ENCODE results near the gene ZNF232.
"Not testable (repeated sequence)": the region's sequence is repeated elsewhere in the genome, so short reads cannot be mapped to it uniquely, and the experiment has no call there.

ZNF232 gene

DNA sequence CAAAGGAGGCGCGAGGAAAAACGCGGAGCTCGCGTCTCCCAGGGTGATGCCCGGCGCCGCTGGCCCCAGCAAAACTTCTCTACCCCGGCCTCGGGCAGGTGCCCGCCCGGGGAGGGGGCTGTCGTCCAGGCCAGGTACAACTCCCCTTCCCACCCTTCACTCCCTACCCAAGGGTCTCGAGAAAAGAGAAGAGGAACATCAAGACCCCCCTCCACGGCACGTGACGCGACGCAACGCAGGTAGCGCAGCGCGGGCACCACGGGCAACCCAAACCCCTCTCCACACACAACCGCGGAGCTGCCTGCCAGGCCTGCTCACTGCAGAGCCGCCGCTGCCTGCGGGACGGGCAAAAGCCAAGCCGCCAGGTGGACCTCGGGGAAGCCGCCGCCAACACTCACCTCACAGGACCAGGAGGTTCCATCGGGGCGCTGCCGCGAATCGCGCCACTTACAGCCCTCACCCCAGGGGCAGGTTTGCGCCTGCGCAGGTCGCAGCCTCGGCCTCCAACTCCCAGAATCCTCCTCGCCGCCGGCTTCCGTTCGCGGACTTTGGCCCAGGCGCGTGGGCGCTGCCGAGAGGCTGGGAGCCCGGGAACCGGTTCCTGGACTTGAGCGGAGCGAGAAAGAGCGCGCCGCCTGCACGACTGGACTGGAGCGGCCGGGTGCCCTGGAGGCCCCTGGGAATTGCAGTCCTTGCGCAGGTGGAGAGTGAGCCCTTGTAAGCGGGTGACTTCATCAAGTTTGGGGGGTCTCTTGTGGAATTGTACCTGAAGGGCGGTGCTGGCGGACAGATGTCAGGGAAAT lies at the start of gene ZNF232:
TSS of gene ZNF232 (minus strand) at position 477 of the 803 bp plus-strand sequence. CDS start at position 421, 56 bp downstream.
- peak; percentile 56 for DNase-seq (ENCODE audit: low read depth)

DNA sequence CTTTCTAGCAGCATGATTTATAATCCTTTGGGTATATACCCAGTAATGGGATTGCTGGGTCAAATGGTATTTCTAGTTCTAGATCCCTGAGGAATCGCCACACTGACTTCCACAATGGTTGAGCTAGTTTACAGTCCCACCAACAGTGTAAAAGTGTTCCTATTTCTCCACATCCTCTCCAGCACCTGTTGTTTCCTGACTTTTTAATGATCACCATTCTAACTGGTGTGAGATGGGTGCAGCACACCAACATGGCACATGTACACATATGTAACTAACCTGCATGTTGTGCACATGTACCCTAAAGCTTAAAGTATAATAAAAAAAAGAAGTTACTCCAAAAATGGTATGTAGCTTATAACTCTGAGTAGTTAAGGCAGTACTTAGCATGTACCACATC lies 49.0 kb upstream of the ZNF232 start:
- not testable (repeated sequence) for DNase-seq (ENCODE audit: low read depth)

DNA sequence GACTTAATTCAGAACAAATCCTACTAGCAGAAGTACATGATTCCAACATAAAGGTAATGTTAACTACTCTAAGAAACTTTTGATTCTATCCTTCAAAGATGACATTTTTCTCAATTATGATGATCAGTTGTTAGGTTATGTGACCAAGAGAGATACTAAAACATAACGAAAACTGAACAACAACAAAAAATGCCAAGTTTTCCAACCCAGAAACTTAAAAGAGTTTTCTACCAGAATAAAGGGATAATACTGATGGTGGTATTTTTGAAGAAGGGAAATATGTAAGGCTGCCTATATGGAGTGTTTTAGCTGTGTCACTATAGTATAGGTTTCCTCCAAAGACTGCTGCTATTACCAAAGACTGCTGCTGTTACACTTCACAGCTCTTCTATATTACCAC lies 34.4 kb upstream of the ZNF232 start:
- DNase-seq (ENCODE audit: low read depth): not testable (repeated sequence)

DNA sequence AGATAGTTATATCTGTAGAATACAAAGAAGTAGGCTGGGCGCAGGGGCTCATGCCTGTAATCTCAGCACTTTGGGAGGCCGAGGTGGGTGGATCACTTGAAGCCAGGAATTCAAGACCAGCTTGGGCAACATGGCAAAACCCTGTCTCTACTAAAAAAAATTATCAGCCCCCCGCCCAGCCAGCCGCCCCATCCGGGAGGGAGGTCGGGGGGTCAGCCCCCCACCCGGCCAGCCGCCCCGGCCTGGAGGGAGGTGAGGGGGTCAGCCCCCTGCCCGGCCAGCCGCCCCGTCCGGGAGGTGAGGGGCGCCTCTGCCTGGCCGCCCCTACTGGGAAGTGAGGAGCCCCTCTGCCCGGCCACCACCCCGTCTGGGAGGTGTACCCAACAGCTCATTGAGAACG lies 31.2 kb upstream of the ZNF232 start:
- DNase-seq (ENCODE audit: low read depth): not testable (repeated sequence)

DNA sequence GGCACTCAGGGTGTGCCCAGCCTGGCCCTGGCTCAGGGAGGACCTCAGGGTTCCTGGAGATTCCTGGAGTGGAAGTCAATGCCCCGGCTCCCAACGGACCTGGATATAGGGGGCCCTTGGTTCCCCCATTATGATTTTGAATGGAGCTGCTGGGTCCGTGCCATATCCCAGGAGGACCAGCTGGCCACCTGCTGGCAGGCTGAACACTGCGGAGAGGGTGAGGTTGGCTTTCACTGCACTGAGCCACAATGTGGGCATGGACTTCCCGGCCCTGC lies 27.7 kb upstream of the ZNF232 start:
- DNase-seq (ENCODE audit: low read depth): no peak

DNA sequence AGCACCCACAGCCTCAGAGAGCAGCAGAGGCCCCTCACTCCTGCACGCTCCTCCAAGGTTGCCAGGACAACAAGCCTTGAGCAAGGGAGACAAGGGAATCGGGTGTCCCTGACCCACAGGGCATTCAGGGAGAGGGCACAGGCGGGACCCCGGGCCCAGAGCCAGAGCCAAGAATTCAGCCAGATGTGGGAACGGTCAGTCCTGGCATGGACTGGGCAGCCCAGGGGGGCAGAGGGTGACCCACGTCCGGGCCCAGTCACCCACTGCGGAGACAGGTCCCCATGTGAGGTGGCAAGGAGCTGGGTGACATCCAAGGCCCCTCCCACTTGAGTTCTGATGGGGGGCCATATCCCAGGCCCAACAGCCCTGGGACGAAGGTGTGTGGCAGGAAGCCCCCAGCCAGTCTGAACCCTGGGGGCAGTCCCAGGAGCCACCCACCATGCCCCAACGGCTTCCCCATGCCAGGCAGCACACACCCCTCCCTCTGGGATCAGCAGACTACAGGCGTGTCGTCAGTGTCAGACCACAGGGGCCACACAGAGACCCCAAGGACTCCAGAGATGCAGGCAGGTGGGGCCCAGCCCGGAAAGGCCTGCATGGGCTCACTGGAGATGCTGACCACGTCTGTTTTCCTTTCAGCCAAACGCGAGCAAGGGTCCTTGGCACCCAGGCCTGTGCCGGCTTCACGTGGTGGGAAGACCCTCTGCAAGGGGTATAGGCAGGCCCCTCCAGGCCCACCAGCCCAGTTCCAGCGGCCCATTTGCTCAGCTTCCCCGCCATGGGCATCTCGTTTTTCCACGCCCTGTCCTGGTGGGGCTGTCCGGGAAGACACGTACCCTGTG lies 27.2 kb upstream of the ZNF232 start:
- no peak for DNase-seq (ENCODE audit: low read depth)

DNA sequence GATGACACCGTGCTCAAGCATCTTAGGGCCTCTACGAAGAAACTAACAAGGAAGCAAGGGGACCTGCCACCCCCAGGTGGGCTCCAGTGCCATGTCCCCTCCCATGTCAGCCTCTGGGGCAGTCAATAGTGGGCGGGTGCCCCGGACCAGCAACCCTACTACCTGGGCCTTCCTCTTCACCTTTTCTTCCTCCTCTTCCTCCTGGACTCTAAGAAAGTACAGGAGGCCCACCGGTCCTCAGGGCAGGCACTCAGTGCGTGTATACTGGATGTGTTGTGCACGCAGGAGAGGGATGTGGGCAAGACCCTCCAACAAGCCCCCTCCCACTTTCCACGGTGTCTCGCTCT lies 26.5 kb upstream of the ZNF232 start:
- not testable (repeated sequence) for DNase-seq (ENCODE audit: low read depth)

DNA sequence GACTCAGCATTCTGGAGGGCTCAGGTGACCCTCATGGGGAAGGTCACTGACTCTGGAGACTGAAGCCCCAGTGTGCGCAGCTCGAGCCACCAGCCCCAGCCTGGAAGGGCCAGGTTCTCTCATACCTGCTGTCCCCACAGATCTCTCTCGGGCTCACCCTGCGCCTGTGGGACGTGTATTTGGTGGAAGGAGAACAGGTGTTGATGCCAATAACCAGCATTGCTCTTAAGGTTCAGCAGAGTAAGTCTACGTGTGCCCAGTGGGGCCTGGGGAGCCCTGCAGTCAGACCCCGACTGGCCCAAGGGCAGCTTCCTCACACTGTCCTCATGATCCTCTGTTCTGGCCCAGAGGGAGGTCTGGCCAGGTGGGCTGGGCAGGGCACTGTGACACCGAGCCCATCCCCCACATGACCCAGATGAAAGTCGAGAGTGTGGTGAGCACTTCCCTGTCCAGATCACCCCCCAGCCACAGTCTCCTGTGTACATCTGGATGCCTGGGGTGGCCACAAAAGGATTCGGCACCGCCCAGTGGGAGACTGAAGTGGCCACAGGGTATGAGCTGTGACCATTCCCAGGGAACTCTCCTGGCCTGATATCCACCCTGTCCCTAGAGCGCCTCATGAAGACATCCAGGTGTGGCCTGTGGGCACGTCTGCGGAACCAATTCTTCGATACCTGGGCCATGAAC lies 26.0 kb upstream of the ZNF232 start:
- DNase-seq (ENCODE audit: low read depth): not testable (repeated sequence)

DNA sequence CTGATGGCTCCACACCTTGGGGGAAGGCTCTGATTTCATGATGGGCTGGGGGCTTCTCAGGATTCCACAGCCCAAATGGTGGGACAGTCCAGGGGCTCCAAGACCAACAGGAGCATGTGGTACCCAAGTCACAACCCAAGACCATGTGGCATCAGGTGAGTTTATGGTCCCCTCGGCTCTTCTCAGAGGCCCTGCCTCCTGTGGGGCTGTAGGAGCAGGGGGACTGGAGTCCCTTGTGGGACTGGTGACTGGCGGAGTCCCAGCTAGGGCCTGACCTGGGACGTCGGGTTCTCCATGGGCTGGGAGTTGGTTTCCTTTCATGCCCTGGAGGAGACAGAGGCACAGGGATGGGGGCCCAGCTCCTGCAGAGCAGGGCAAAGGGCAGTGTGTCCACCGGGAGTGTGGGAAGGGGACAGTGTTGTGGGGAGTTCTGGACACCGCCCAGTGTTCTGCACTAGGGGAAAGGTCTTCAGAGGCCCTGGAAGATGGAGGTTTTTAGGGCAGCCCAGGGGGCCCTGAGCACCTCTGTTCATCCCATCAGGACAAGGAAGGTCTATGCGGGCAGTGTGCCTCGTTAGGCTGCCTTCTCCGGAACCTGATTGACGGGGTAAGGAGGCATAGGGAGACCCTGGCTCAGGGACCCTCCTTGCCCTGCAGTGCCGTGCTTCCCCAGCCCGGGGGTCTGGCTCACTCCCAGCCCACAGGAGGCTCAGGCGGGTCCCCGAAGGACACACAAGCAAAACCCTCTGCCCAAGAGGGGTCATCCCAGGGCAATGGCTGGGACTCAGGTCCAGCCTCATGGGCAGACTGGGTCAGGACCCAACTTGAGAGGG lies 25.1 kb upstream of the ZNF232 start:
- DNase-seq (ENCODE audit: low read depth): not testable (repeated sequence)

DNA sequence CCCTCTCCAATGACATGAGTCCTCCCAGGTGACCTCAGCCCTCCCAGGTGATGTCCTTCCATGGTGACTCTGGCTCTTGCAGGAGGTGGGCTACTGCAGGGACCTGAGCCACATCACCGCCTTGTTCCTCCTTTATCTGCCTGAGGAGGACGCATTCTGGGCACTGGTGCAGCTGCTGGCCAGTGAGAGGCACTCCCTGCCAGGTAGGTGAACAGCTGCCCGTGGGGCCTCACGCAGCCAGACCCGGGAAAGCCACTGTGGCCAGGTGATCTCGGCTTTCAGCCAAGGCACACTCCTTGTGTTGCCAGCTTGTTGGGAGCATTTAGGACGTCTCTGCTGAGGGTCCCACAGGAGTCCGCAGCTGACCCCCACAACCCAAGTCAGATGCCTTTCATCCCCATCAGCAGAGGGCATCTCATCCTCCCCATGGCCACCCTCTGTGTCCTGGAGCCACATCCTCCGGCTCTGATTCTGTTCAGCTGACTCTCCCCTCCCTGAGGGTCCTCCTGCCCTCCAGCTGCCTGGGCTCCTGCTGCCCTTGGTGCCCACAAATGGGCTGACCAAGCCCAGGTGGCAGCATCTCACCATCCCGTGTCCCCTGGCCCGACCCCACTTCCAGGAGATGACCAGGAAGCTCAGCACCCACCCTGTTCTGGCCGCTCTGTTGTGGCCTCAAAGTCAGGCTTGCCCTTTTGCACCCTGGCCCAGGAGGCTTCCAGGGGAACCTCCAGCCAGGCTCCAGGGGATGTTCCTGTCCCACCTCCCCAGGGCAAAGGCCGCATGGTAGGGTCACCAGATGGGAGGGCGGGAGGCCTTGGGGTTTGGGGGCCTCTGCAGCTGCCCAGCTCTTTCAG lies 24.3 kb upstream of the ZNF232 start:
- no peak for DNase-seq (ENCODE audit: low read depth)

DNA sequence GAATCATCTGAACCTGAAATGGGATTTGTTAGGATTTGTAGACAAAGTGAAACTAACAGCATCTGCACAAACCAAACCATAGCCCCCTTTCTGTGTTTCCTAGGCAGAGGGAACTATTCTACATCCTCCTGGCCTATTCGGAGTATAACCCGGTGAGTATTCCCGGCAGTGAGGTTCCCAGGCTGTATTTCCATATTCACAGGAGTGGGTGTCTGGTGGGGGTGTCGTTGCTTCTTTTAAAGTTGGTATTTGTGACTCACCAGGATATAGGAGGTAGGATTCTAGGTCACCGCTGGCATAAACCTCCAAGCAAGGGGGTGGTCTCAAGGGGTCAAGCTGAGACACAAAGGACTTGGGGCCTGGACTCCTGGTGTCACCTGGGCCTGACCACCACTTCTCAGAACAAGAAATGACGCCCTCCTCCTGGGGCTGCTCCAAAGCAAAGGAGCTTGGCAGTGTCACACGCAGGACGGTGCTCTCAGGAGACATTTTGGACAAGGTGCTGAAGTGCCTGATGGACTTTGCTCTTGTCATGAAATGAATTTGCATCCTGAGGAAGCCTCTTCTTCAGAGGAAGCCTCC lies 23.5 kb upstream of the ZNF232 start:
- not testable (repeated sequence) for DNase-seq (ENCODE audit: low read depth)

DNA sequence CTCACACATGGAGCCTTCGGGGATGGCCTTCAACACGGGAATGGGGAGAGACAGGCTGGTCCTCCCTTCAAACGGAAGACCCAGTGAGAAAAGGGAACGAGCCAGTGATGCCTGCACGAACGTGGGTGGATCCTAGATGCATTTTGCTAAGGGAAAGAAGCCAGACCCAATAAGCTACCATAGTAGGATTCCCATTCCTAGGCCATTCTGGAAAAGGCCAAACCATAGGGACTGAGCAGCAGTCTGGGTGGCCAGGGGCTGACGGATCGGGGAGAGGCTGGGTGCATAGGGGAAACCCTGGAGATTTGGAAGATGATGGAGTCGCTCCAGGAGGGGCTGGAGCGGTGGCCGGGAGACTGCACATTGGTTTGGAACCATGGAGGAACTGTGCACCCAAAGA lies 22.9 kb upstream of the ZNF232 start:
- DNase-seq (ENCODE audit: low read depth): not testable (repeated sequence)

DNA sequence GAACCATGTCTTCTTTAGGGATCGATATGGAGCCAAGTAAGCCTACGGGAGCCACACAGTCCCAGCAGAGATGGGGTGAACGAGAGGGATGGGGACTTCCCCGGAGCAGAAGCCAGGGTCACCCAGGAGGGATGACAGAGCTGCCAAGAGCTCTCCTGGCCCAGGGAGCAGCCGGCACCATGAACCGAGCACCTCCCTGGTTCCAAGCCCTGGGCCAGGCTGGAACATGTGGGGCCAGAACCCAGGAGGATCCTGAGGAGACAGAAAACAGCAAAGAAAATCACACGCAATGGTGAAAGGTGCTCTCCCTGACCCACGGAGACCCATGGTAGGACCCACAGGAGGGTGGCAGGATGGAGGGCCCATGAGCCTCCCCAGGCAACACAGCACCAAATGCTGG lies 22.3 kb upstream of the ZNF232 start:
- DNase-seq (ENCODE audit: low read depth): not testable (repeated sequence)

DNA sequence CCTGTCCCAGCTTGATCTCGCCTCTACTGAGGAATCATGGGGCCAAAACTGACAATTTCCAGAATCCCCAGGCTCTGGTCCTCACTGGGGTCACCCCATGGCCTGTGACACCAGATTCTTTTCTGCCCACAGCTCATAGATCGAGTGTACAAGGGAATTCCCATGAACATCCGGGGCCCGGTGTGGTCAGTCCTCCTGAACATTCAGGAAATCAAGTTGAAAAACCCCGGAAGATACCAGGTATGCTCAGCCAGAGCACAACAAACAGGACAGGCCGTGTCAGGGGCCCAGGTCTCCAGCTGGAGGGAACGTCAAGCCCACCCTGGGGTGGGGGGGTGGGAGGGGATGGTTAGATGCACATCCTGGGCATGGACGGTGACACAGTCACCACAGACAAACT lies 21.6 kb upstream of the ZNF232 start:
- no peak for DNase-seq (ENCODE audit: low read depth)

DNA sequence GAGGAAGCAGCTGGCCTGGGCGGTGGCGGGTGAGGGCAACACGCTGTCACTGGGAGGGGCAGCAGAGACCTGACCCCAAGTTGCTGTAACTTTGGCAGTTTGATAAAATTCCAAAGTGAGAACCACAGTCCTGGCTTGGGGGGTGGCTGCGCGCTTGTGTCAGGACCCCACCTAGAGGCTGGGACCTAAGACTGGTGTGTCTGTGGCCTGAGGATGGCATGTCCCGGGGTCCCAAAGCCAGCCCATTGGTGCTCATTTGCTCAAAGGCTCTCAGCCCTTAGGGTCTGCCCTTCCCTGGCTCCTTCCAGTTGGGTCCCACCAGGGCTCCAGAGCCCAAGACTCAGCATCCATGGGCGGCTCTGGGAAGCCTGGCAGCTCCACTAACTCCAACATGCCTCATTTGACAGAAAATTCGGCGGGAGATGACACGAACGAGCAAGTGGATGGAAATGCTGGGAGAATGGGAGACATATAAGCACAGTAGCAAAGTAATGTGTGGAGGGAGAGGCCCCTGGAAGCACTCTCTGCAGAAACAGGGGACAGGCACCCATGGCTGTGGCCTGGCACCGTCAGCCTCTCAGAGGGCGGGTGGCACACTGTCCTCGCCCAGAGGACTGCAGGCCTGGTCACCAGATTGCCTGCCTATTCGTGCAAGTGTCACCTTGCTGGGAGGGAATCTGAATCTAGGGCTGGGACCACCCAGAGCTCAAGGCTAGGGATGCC lies 21.0 kb upstream of the ZNF232 start:
- not testable (repeated sequence) for DNase-seq (ENCODE audit: low read depth)

DNA sequence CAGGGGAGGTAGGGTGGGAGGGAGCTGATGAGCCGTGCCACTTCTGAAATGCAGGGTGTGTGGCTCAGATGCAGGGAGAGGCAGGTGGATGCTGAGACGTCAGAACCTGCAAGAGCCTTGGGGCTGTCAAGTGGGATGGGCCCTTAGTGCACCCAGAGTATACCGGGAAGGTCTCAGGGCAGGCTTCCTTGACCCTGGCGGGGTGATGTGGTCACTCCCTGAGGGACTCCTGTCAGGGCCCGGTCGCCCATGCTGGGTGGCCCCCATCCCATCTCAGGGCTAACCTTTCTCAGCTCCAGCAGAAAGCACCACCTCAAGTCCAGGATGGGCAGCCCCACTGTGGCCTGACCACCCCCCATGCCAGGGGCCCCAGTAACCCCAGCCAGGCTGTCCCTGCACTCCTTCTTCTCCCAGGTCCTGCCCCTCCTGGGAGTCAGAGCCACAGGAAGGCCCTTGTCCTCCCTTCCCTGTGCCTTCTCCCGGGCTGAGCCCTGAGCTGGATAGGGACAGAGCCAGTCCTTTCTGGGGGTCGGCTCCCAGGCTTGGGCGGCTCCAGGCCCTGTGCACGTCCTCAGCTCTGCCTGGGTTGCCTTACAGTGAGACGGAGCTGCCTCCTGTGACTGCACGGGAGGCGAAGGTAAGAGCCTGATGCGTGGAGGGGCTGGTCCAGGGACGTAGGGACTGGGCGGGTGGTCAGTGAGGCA lies 20.3 kb upstream of the ZNF232 start:
- not testable (repeated sequence) for DNase-seq (ENCODE audit: low read depth)

DNA sequence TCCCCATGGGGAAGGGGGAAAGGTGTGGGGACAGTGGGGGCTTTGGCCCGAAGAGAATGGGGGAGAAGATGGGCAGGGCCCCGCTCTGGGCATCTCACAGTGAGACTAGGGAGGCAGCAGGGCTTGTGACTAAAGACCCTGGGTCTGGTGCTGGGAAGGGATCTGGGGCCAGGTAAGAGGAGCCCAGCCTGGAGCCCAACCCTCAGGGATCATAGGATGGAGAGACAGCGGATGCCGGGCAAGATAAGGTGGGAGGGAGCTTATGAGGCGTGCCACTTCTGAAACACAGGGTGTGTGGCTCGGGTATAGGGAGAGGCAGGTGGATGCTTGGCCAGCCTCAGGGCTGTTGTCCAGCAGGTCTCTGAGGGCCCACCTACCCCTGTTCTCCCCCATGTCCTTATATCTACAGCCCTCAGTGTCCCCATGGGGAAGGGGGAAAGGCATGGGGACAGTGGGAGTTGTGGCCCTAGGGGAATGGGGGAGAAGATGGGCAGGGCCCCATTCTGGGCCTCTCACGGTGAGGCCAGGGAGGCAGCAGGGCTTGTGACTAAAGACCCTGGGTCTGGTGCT lies 19.6 kb upstream of the ZNF232 start:
- no peak for DNase-seq (ENCODE audit: low read depth)

DNA sequence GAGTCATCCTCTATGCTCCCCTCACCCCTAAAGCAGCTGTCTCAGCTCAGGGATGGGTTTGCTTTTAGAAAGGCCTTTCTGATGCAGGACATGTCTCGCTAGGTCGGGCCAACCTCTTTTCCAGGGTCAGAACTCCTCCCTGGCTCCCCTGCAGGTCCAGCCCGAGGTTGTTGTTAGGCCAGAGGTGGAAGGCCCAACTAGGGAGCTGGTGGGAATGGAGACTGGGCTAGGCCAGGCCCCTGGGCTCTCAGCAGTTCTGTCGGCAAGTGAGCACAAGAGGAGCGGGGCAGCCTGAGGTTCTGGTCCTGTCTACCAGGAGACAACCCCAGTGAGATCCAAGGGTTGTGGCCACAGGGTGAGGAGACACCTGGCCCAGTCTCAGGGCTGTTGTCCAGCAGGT lies 19.0 kb upstream of the ZNF232 start:
- DNase-seq (ENCODE audit: low read depth): not testable (repeated sequence)

DNA sequence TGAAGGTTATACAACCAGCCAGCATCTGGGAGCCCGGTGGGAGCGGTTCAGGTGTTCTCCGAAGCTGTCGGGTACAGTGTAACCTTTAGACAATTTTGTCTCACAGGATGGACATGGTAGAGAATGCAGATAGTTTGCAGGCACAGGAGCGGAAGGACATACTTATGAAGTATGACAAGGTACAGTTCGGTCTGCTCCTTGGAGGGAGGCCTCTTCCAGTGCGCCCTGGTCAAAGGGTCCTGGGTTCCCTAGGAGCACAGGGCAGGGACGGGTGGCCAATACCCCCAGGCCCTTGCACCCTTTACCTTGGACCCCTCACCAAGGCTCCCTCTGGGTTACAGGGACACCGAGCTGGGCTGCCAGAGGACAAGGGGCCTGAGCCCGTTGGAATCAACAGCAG lies 18.6 kb upstream of the ZNF232 start:
- not testable (repeated sequence) for DNase-seq (ENCODE audit: low read depth)
